ENCODE results near the gene ITGA8.

GRCh38 chr10:15539262-15539661 lies 180.5 kb downstream of the ITGA8 start:
- no peak for TF ChIP-seq CTCF (conservative IDR thresholded peaks at IDR 0.05; ENCODE audit: low read depth, low read length)
- no peak for TF ChIP-seq RAD21 (IDR thresholded peaks at IDR 0.05; ENCODE audit: low read length)
- TF ChIP-seq MXI1 (IDR thresholded peaks at IDR 0.05; ENCODE audit: borderline replicate concordance, low read depth, low read length) = no peak
- no peak for TF ChIP-seq MAFK (IDR thresholded peaks at IDR 0.05; ENCODE audit: low read depth, low read length)
- no peak for TF ChIP-seq POLR2A (IDR thresholded peaks at IDR 0.05; ENCODE audit: low read depth, low read length)
- TF ChIP-seq USF2 (IDR thresholded peaks at IDR 0.05; ENCODE audit: low read depth, low read length) = no peak
- no peak for TF ChIP-seq RCOR1 (IDR thresholded peaks at IDR 0.05; ENCODE audit: insufficient replicate concordance, low read length)
- TF ChIP-seq BHLHE40 (IDR thresholded peaks at IDR 0.05; ENCODE audit: low read depth, low read length) = no peak
- TF ChIP-seq SMC3 (IDR thresholded peaks at IDR 0.05; ENCODE audit: low read depth, low read length) = no peak
- no peak for TF ChIP-seq CHD1 (IDR thresholded peaks at IDR 0.05; ENCODE audit: low read depth, low read length)
- TF ChIP-seq RFX5 (IDR thresholded peaks at IDR 0.05; ENCODE audit: low read depth, low read length) = no peak
- TF ChIP-seq CEBPB (IDR thresholded peaks at IDR 0.05; ENCODE audit: low read depth, low read length) = no peak
